Measurements from ENCODE around the gene NDOR1.

NDOR1 gene

DNA sequence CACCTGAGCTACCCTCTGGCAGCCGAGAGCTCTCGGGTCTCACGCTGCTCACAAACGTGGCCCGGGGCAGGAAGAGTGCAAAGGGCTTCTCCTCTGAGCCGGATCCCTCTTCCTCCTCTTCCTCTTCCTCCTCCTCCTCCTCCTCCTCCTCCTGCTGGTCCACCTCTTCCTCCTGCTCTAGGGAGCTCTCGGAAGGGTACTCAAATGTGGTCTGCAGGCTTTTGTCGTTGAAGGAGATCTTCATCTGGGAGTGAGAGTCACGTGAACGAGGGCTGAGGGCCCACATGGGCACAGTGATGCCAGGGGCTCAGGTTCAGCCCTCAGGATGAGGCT lies 13.1 kb upstream of the NDOR1 start:
- H3K36me3 ChIP-seq (ENCODE audit: insufficient read depth, low read length): peaks cover 15% of the 10 kb centered on the region
- H3K9me3 ChIP-seq (ENCODE audit: low read length): no peaks in the 10 kb centered on the region
- H3K4me1 ChIP-seq (ENCODE audit: insufficient read depth, low read length): peaks cover 28% of the 10 kb centered on the region
- no peaks in the 10 kb centered on the region for H3K27me3 ChIP-seq (ENCODE audit: insufficient read depth, low read length)
- H3K4me3 ChIP-seq (ENCODE audit: low read length): no peak overlapping the region
- no peak overlapping the region for H2AFZ ChIP-seq (ENCODE audit: low read depth, low read length)

GRCh38 chr9:137192859-137193258 lies 12.6 kb upstream of the NDOR1 start:
- no peak overlapping the region for H3K4me3 ChIP-seq (ENCODE audit: low read length)
- H3K4me1 ChIP-seq (ENCODE audit: insufficient read depth, low read length): peaks cover 24% of the 10 kb centered on the region
- H3K36me3 ChIP-seq (ENCODE audit: insufficient read depth, low read length): peaks cover 15% of the 10 kb centered on the region
- H2AFZ ChIP-seq (ENCODE audit: low read depth, low read length): no peak overlapping the region
- no peaks in the 10 kb centered on the region for H3K9me3 ChIP-seq (ENCODE audit: low read length)
- no peaks in the 10 kb centered on the region for H3K27me3 ChIP-seq (ENCODE audit: insufficient read depth, low read length)

GRCh38 chr9:137193771-137194170 lies 11.7 kb upstream of the NDOR1 start:
- Histone ChIP-seq H3K36me3 (ENCODE audit: insufficient read depth, low read length) (peaks cover 15% of the 10 kb centered on the region), H3K4me1 (ENCODE audit: insufficient read depth, low read length) (peaks cover 27% of the 10 kb centered on the region), H3K9me3 (ENCODE audit: low read length) (no peaks in the 10 kb centered on the region), H3K4me3 (ENCODE audit: low read length) (no peak overlapping the region), H3K27me3 (ENCODE audit: insufficient read depth, low read length) (no peaks in the 10 kb centered on the region), H2AFZ (ENCODE audit: low read depth, low read length) (no peak overlapping the region)

GRCh38 chr9:137194388-137194787 lies 11.1 kb upstream of the NDOR1 start:
- Histone ChIP-seq H3K9me3 (ENCODE audit: low read length) (no peaks in the 10 kb centered on the region), H3K4me1 (ENCODE audit: insufficient read depth, low read length) (peaks cover 29% of the 10 kb centered on the region), H2AFZ (ENCODE audit: low read depth, low read length) (no peak overlapping the region), H3K4me3 (ENCODE audit: low read length) (no peak overlapping the region), H3K36me3 (ENCODE audit: insufficient read depth, low read length) (peaks cover 15% of the 10 kb centered on the region), H3K27me3 (ENCODE audit: insufficient read depth, low read length) (no peaks in the 10 kb centered on the region)

DNA sequence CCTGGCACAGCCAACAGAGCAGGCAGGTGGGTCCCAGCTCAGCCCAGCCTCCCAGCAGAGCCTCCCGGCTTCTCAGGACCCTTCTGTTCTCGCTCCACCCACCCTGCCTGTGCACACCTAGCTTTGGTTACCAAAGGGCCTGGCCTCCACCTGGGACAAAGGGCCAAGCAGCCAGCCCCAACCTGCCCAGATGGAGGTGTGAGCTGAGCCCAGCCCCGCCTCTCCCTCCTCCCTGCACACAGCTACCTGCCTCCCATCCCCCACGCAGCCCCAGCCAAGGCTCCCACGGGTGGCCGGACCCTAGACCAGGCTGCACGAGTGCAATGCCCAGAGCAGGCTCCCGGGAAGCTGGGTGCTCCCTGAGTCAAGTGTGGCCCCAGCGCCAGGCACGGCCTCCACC lies 10.6 kb upstream of the NDOR1 start:
- H3K9me3 ChIP-seq (ENCODE audit: low read length): no peaks in the 10 kb centered on the region
- no peak overlapping the region for H2AFZ ChIP-seq (ENCODE audit: low read depth, low read length)
- no peak overlapping the region for H3K4me3 ChIP-seq (ENCODE audit: low read length)
- H3K36me3 ChIP-seq (ENCODE audit: insufficient read depth, low read length): peaks cover 15% of the 10 kb centered on the region
- H3K27me3 ChIP-seq (ENCODE audit: insufficient read depth, low read length): no peaks in the 10 kb centered on the region
- H3K4me1 ChIP-seq (ENCODE audit: insufficient read depth, low read length): peaks cover 27% of the 10 kb centered on the region

- H3K27me3 ChIP-seq (ENCODE audit: insufficient read depth, low read length): no peaks in the 10 kb centered on the region
- H3K4me3 ChIP-seq (ENCODE audit: low read length): no peak overlapping the region
- no peak overlapping the region for H2AFZ ChIP-seq (ENCODE audit: low read depth, low read length)
- H3K4me1 ChIP-seq (ENCODE audit: insufficient read depth, low read length): peaks cover 24% of the 10 kb centered on the region
- peaks cover 15% of the 10 kb centered on the region for H3K36me3 ChIP-seq (ENCODE audit: insufficient read depth, low read length)
- no peaks in the 10 kb centered on the region for H3K9me3 ChIP-seq (ENCODE audit: low read length)
Measured at GRCh38 chr9:137195525-137196220, 9.8 kb upstream of the NDOR1 start.

DNA sequence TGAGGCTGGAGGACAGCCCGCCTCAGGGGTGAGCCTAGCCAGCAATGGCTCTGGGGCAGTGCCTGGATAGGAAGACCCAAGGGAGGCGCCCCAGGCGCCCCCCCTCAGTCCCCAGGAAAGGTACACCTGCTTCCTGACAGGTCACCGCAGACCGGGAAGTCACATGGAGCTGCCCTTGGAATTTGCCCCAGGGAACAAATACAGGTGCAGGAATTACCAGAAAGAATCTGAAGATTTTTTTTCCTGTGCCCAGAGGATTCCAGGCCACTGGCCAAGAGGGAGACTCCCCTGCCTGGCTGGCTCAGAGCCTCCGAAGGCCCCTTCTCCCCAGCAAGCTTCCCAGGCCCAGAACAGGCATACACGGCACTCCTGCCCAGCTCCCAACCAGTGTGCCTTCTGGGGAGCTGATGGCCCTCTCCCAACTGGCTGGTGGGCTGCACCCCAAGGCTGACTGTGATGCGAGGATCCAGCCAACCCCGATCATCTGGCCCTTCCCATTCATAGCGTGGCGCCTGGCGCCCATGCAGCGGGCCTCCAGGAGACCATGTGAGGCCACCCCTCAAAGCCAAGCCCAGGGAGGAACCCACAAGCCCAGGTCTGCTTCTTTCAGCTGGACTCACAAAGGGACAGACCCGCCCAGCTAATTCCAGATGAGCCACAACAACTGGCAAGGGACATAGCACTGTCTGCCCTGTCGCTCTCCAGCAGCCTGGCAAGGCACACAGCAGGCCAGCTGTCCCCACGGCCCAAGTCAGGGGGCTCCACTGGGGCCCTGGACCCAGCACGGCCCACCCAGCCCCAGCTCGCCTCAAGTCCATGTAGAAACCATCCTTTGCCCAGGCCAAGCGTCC lies 7.2 kb upstream of the NDOR1 start:
- H3K27me3 ChIP-seq (ENCODE audit: insufficient read depth, low read length): no peaks in the 10 kb centered on the region
- H3K9me3 ChIP-seq (ENCODE audit: low read length): no peaks in the 10 kb centered on the region
- H3K36me3 ChIP-seq (ENCODE audit: insufficient read depth, low read length): no peaks in the 10 kb centered on the region
- no peak overlapping the region for H2AFZ ChIP-seq (ENCODE audit: low read depth, low read length)
- no peak overlapping the region for H3K4me3 ChIP-seq (ENCODE audit: low read length)
- peaks cover 40% of the 10 kb centered on the region for H3K4me1 ChIP-seq (ENCODE audit: insufficient read depth, low read length)

- Histone ChIP-seq H3K27me3 (ENCODE audit: insufficient read depth, low read length) (no peaks in the 10 kb centered on the region), H2AFZ (ENCODE audit: low read depth, low read length) (no peak overlapping the region), H3K9me3 (ENCODE audit: low read length) (no peaks in the 10 kb centered on the region), H3K36me3 (ENCODE audit: insufficient read depth, low read length) (no peaks in the 10 kb centered on the region), H3K4me1 (ENCODE audit: insufficient read depth, low read length) (peaks cover 41% of the 10 kb centered on the region), H3K4me3 (ENCODE audit: low read length) (no peak overlapping the region)
Measured at GRCh38 chr9:137198902-137199283, 6.6 kb upstream of the NDOR1 start.

DNA sequence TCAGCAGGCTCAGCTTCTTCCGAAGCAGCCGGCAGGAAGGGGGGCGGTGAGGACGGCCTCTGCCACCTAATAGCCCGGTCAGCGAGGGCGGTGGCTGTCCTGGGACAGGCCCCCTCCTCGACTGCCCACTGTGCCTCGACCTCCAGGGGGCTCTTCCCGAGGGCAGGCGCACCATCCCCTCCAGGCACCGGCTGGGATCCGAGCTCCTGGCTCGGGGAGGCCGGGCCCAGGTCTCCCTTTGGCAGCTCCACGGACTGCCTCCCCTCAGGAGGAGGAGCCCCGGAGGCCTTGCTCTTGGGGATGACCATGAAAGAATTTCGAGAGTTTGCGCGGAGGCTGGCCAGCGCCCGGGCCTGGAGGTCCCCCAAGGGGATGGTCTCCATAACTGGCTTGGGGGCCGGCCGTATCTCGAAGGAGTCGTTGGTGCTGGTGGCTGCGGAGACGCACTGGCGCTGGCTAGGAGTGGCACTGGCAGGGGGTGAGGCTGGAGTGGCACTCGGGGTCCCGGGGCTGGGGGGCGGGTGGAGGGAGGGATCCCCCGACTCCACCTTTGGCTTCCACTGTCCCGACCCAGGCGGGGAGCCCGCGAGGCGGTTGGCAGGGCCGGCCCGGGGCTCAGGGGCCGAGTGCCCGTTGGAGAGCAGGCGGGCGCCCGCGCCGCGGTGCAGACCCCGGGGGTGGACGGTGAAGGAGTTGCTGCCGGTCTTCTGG lies 5.9 kb upstream of the NDOR1 start:
- Histone ChIP-seq H2AFZ (ENCODE audit: low read depth, low read length) (no peak overlapping the region), H3K27me3 (ENCODE audit: insufficient read depth, low read length) (no peaks in the 10 kb centered on the region), H3K4me3 (ENCODE audit: low read length) (peak overlapping the region; percentile 39), H3K9me3 (ENCODE audit: low read length) (no peaks in the 10 kb centered on the region), H3K4me1 (ENCODE audit: insufficient read depth, low read length) (peaks cover 42% of the 10 kb centered on the region), H3K36me3 (ENCODE audit: insufficient read depth, low read length) (no peaks in the 10 kb centered on the region)

DNA sequence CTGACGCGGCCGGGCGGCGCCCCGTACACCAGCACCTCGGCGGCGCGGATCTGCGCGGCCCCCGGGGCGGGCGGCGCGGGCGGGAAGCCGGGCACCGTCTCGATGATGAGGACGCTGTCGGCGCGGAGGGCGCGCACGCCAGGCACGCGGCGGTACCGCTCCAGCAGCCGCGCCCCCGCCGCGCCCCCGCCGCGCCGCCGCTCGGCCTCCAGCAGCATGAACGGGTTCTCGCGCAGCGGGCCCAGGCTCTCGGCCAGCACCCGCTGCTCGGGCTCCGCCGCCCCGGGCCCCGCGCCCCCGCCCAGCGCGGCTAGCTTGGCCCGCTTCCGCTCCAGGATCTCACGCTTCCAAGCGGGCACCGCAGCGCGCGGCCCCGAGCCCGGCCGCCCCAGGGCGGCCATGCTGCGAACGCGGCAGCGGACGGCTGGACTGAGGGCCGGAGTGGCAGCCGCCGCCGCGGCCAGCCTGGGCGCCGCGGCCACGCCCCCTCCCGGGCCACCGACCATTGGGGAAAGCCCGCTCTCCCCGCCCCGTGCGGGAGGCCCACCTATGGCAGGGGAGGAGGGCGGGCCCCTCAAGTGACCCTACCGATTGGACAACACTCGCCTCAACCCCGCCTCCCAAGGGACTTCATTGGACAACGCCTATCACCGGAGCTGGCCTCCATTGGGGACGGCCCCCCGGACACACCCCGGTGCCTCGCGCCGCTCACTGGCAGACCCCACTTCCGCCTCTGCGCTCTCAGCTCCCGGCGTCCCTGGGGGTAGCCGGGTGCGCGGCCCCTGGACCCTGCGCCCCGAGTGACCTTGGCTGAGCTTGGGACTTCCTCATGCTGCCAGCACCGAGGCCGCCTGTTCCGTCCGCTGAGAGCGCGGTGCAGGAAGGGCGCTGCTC lies 4.9 kb upstream of the NDOR1 start, which contains the start of gene TPRN:
TSS of gene TPRN (minus strand) at position 431 of the 894 bp plus-strand sequence. CDS start at position 401, 30 bp downstream.
- Histone ChIP-seq H3K4me1 (ENCODE audit: insufficient read depth, low read length) (peaks cover 41% of the 10 kb centered on the region), H2AFZ (ENCODE audit: low read depth, low read length) (no peak within 1 kb of the TSS), H3K36me3 (ENCODE audit: insufficient read depth, low read length) (no peaks in the 10 kb centered on the region), H3K27me3 (ENCODE audit: insufficient read depth, low read length) (no peaks in the 10 kb centered on the region), H3K9me3 (ENCODE audit: low read length) (no peaks in the 10 kb centered on the region), H3K4me3 (ENCODE audit: low read length) (peak within 1 kb of the TSS; percentile 84)

- peaks cover 47% of the 10 kb centered on the region for H3K4me1 ChIP-seq (ENCODE audit: insufficient read depth, low read length)
Measured at GRCh38 chr9:137201205-137201868, 4.2 kb upstream of the NDOR1 start.

GRCh38 chr9:137202966-137203365 lies 2.5 kb upstream of the NDOR1 start:
- Histone ChIP-seq H2AFZ (ENCODE audit: low read depth, low read length) (no peak overlapping the region), H3K36me3 (ENCODE audit: insufficient read depth, low read length) (no peaks in the 10 kb centered on the region), H3K9me3 (ENCODE audit: low read length) (no peaks in the 10 kb centered on the region), H3K27me3 (ENCODE audit: insufficient read depth, low read length) (no peaks in the 10 kb centered on the region), H3K4me1 (ENCODE audit: insufficient read depth, low read length) (peaks cover 53% of the 10 kb centered on the region), H3K4me3 (ENCODE audit: low read length) (no peak overlapping the region)

More at GRCh38 chr9:137201205-137201868, 4.2 kb upstream of the NDOR1 start:
- H3K36me3 ChIP-seq (ENCODE audit: insufficient read depth, low read length): no peaks in the 10 kb centered on the region
- no peak overlapping the region for H2AFZ ChIP-seq (ENCODE audit: low read depth, low read length)
- no peaks in the 10 kb centered on the region for H3K9me3 ChIP-seq (ENCODE audit: low read length)
- H3K27me3 ChIP-seq (ENCODE audit: insufficient read depth, low read length): no peaks in the 10 kb centered on the region
- peak overlapping the region; percentile 84 for H3K4me3 ChIP-seq (ENCODE audit: low read length)
